ENCODE data around the gene SPEM2.
"Not testable (repeated sequence)": the region's sequence is repeated elsewhere in the genome, so short reads cannot be mapped to it uniquely, and the experiment has no call there.

DNA sequence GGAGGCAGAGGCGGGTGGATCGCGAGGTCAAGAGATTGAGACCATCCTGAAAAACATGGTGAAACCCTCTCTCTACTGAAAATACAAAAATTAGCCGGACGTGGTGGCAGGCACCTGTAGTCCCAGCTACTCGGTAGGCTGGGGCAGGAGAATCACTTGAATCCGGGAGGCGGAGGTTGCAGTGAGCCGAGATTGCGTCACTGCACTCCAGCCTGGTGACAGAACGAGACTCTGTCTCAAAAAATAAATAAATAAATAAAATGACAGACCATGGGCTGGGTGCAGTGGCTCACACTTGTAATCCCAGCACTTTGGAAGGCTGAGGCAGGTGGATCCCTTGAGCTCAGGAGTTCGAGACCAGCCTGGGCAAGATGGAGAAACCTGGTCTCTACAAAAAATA lies 44.4 kb downstream of the SPEM2 start:
- TF ChIP-seq CTCF, POLR2A (IDR thresholded peaks at IDR 0.05): not testable (repeated sequence)

All from suprapubic skin (tissue), 3 donors.